MM.1S (cell line): Measurements from ENCODE around the gene FANCG.

Source experiments
- DNase-seq: peaks from one replicate; pipeline ENCODE4 v3.0.0-alpha.2; 2015
- H2AFZ ChIP-seq: fragments of 300-600 bp; sonication (generic); 2 replicates; pipeline ENCODE4 v1.6.0; 2016; ENCODE audit warnings: antibody characterized with exemption, low read length
- H3F3A ChIP-seq: fragments of 300-600 bp; sonication (generic); 2 replicates; pipeline ENCODE4 v1.6.1; 2016; ENCODE audit warnings: mild to moderate bottlenecking, antibody characterized with exemption, low read length, moderate library complexity, mixed read lengths; ENCODE audit not compliant: insufficient read depth
- H3K27ac ChIP-seq: fragments of 300-600 bp; sonication (generic); 2 replicates; pipeline ENCODE4 v1.5.1; 2016; ENCODE audit warnings: mild to moderate bottlenecking, low read length
- H3K27me3 ChIP-seq: fragments of 300-600 bp; sonication (generic); replicated peaks from 2 replicates; pipeline ENCODE4 v1.6.0; 2016; ENCODE audit warnings: low read length; ENCODE audit not compliant: insufficient read depth
- H3K36me3 ChIP-seq: fragments of 300-600 bp; sonication (generic); replicated peaks from 2 replicates; pipeline ENCODE4 v1.6.1; 2016; ENCODE audit warnings: mild to moderate bottlenecking, low read length, mixed read lengths; ENCODE audit not compliant: insufficient read depth
- H3K4me1 ChIP-seq: fragments of 300-600 bp; sonication (generic); 2 replicates; pipeline ENCODE4 v1.6.1; 2016; ENCODE audit warnings: low read length, mixed read lengths
- H3K4me2 ChIP-seq: fragments of 300-600 bp; sonication (generic); 2 replicates; pipeline ENCODE4 v1.6.0; 2016; ENCODE audit warnings: low read depth, low read length
- H3K4me3 ChIP-seq: fragments of 300-600 bp; sonication (generic); 2 replicates; pipeline ENCODE4 v1.5.1; 2016; ENCODE audit warnings: low read length, mixed read lengths
- H3K79me2 ChIP-seq: fragments of 300-600 bp; sonication (generic); 2 replicates; pipeline ENCODE4 v1.6.1; 2016; ENCODE audit warnings: mixed run types, low read length, mixed read lengths
- H3K9ac ChIP-seq: fragments of 300-600 bp; sonication (generic); 2 replicates; pipeline ENCODE4 v1.6.1; 2016; ENCODE audit warnings: low read length, mixed read lengths
- H3K9me2 ChIP-seq: fragments of 300-600 bp; sonication (generic); replicated peaks from 2 replicates; pipeline ENCODE4 v1.6.1; 2016; ENCODE audit warnings: mild to moderate bottlenecking, low read length, mixed read lengths; ENCODE audit not compliant: insufficient read depth
- H3K9me3 ChIP-seq: fragments of 300-600 bp; sonication (generic); replicated peaks from 2 replicates; pipeline ENCODE4 v1.6.1; 2016; ENCODE audit warnings: mild to moderate bottlenecking, low read length, mixed read lengths; ENCODE audit not compliant: insufficient read depth
- H4K20me1 ChIP-seq: fragments of 300-600 bp; sonication (generic); 2 replicates; pipeline ENCODE4 v1.6.1; 2016; ENCODE audit warnings: mild to moderate bottlenecking, low read length, moderate library complexity, mixed read lengths; ENCODE audit not compliant: insufficient read depth
- CTCF ChIP-seq: fragments of 300-600 bp; sonication (generic); IDR thresholded peaks from 2 replicates; pipeline ENCODE4 v1.5.1; 2016; ENCODE audit warnings: antibody characterized with exemption, low read length, mixed read lengths
- EZH2 ChIP-seq: fragments of 300-600 bp; sonication (generic); optimal IDR thresholded peaks from 2 replicates; pipeline ENCODE3; 2017; ENCODE audit warnings: low read depth, mild to moderate bottlenecking, antibody characterized with exemption, low read length, mixed read lengths
- EZH2phosphoT487 ChIP-seq: fragments of 300-600 bp; sonication (generic); IDR thresholded peaks from 2 replicates; pipeline ENCODE4 v1.6.1; 2018; ENCODE audit warnings: antibody characterized with exemption, low read length

Gene FANCG

GRCh38 chr9:35072461-35073278 lies 7.1 kb downstream of the FANCG start, which contains the start of gene VCP:
Gene VCP (minus strand): TSS chr9:35072625. CDS start chr9:35072353, 272 bp downstream.
- peaks cover 32% of the 10 kb centered on the region for H4K20me1 ChIP-seq

GRCh38 chr9:35071814-35072460 lies 7.8 kb downstream of the FANCG start:
- H3F3A ChIP-seq: peaks cover 57% of the 10 kb centered on the region
- peak overlapping the region; percentile 97; the same call in 1 of the 2 replicates for H3K4me2 ChIP-seq
- peak overlapping the region; percentile 83 for H3K4me3 ChIP-seq
- peaks cover 22% of the 10 kb centered on the region for H3K4me1 ChIP-seq
- H3K9me2 ChIP-seq: no peaks in the 10 kb centered on the region
- peaks cover 75% of the 10 kb centered on the region for H3K79me2 ChIP-seq
- no peaks in the 10 kb centered on the region for H3K27me3 ChIP-seq
- peak overlapping the region; percentile 98 for H3K27ac ChIP-seq
- peaks cover 8% of the 10 kb centered on the region; the same call in 1 of the 2 replicates for H3K36me3 ChIP-seq
- TF ChIP-seq CTCF: no peak; the same call in 1 of the 2 replicates
- no peak for TF ChIP-seq EZH2phosphoT487
- no peak for TF ChIP-seq EZH2
- peaks cover 32% of the 10 kb centered on the region for H4K20me1 ChIP-seq
- H3K9me3 ChIP-seq: no peaks in the 10 kb centered on the region
- DNase-seq: peak; percentile 79
- H3K9ac ChIP-seq: peak overlapping the region; percentile 99
- H2AFZ ChIP-seq: peak overlapping the region; percentile 32; the same call in 1 of the 2 replicates

More at GRCh38 chr9:35072461-35073278, 7.1 kb downstream of the FANCG start, which contains the start of gene VCP:
- DNase-seq: peak; percentile 99
- peak within 1 kb of the TSS; percentile 97; the same call in 1 of the 2 replicates for H3K4me2 ChIP-seq
- H3K9me2 ChIP-seq: no peaks in the 10 kb centered on the region
- peak within 1 kb of the TSS; percentile 99 for H3K9ac ChIP-seq
- peaks cover 16% of the 10 kb centered on the region for H3K4me1 ChIP-seq
- no peaks in the 10 kb centered on the region for H3K9me3 ChIP-seq
- H3K4me3 ChIP-seq: peak within 1 kb of the TSS; percentile 83
- TF ChIP-seq EZH2phosphoT487 (no peak), EZH2 (no peak), CTCF (no peak)
- H3K27ac ChIP-seq: peak within 1 kb of the TSS; percentile 98
- peaks cover 52% of the 10 kb centered on the region for H3F3A ChIP-seq
- no peaks in the 10 kb centered on the region for H3K27me3 ChIP-seq
- peaks cover 76% of the 10 kb centered on the region for H3K79me2 ChIP-seq
- peaks cover 7% of the 10 kb centered on the region; the same call in 1 of the 2 replicates for H3K36me3 ChIP-seq
- H2AFZ ChIP-seq: peak within 1 kb of the TSS; percentile 32; the same call in 1 of the 2 replicates

- peak overlapping the region; percentile 98 for H3K27ac ChIP-seq
- H3K4me3 ChIP-seq: peak overlapping the region; percentile 83
- DNase-seq: peak; percentile 40
- H3K27me3 ChIP-seq: no peaks in the 10 kb centered on the region
- H3K9ac ChIP-seq: peak overlapping the region; percentile 99
- H2AFZ ChIP-seq: no peak overlapping the region
- no peaks in the 10 kb centered on the region for H3K9me3 ChIP-seq
- peaks cover 27% of the 10 kb centered on the region for H3K4me1 ChIP-seq
- peak overlapping the region; percentile 97 for H3K4me2 ChIP-seq
- no peaks in the 10 kb centered on the region for H3K9me2 ChIP-seq
- TF ChIP-seq EZH2: no peak
- TF ChIP-seq EZH2phosphoT487: no peak
- TF ChIP-seq CTCF: no peak
- peaks cover 32% of the 10 kb centered on the region for H4K20me1 ChIP-seq
- peaks cover 61% of the 10 kb centered on the region for H3F3A ChIP-seq
- H3K36me3 ChIP-seq: peaks cover 13% of the 10 kb centered on the region
- H3K79me2 ChIP-seq: peaks cover 75% of the 10 kb centered on the region
Measured at GRCh38 chr9:35070823-35071813, 8.6 kb downstream of the FANCG start.
